SW 1271 (cell line): Measurements from ENCODE around the gene MSH6.

Experiments used
- DNase-seq, 2 experiments: peaks; one replicate each; lab custom pipeline; 2025; lab: John Stamatoyannopoulos, UW

MSH6 gene

GRCh38 chr2:47783486-47784351 lies 774 bp downstream of the MSH6 start:
- peak; percentile 74 to 85 for DNase-seq

GRCh38 chr2:47784352-47784851 lies 1.5 kb downstream of the MSH6 start:
- DNase-seq: no peak

- DNase-seq: no peak
These were observed 3.0 kb downstream of the MSH6 start for GRCh38 chr2:47785986-47786385.

- no peak for DNase-seq
These were observed 13.2 kb downstream of the MSH6 start for GRCh38 chr2:47796090-47796697.

GRCh38 chr2:47798631-47799030 lies 15.7 kb downstream of the MSH6 start:
- no peak for DNase-seq

- no peak for DNase-seq
These were observed 16.2 kb downstream of the MSH6 start for GRCh38 chr2:47799031-47799609.

GRCh38 chr2:47801118-47801517 lies 18.2 kb downstream of the MSH6 start:
- no peak for DNase-seq

GRCh38 chr2:47803363-47803762 lies 20.4 kb downstream of the MSH6 start:
- DNase-seq: no peak

- DNase-seq: no peak
These were observed 20.8 kb downstream of the MSH6 start for GRCh38 chr2:47803770-47804169.

GRCh38 chr2:47805850-47806249 lies 22.9 kb downstream of the MSH6 start:
- DNase-seq: no peak

- no peak for DNase-seq
These were observed 25.7 kb downstream of the MSH6 start for GRCh38 chr2:47808614-47809013.

- DNase-seq: no peak
These were observed 27.0 kb downstream of the MSH6 start for GRCh38 chr2:47809903-47810302.

- DNase-seq: no peak
These were observed 27.9 kb downstream of the MSH6 start for GRCh38 chr2:47810850-47811249.

GRCh38 chr2:47811668-47812067 lies 28.7 kb downstream of the MSH6 start:
- DNase-seq: no peak

GRCh38 chr2:47815764-47816163 lies 32.8 kb downstream of the MSH6 start:
- no peak for DNase-seq

- DNase-seq: no peak
These were observed 35.8 kb downstream of the MSH6 start for GRCh38 chr2:47818777-47819176.

GRCh38 chr2:47819834-47820233 lies 36.9 kb downstream of the MSH6 start:
- DNase-seq: no peak

- DNase-seq: no peak
These were observed 39.6 kb downstream of the MSH6 start for GRCh38 chr2:47822518-47822917.

GRCh38 chr2:47833516-47833968 lies 50.6 kb downstream of the MSH6 start:
- DNase-seq: no peak

- DNase-seq: no peak
These were observed 55.3 kb downstream of the MSH6 start for GRCh38 chr2:47838249-47838648.

- DNase-seq: no peak
These were observed 55.7 kb downstream of the MSH6 start for GRCh38 chr2:47838686-47839085.

- DNase-seq: no peak
These were observed 59.9 kb downstream of the MSH6 start for GRCh38 chr2:47842846-47843245.

GRCh38 chr2:47843407-47843806 lies 60.5 kb downstream of the MSH6 start:
- DNase-seq: no peak
